HepG2 (cell line): ENCODE measurements around the gene ZNF324B. TPM values are rescaled to one million over a fixed set of nuclear protein-coding genes. Genes with fewer than 3 reads are reported as not detected.
A peak's percentile ranks its signal among the peaks of the same experiment; 100 is the strongest.

Experiments used
- ATAC-seq: fragments of 200-7000 bp; cut with Tn5 transposase; 3 replicates; pipeline ENCODE4 v1.9.1; 2020; ENCODE audit warnings: mild to moderate bottlenecking, moderate library complexity
- BruUV-seq: library from RNA; stranded (reverse); fragments of 400-500 nt; replicated peaks from 2 replicates; lab custom pipeline; 2021; lab: Mats Ljungman, UMichigan
- CTCF ChIA-PET: fragments of 300-600 bp; formaldehyde crosslinking; extraction: SDS; loops from one replicate; lab custom pipeline; 2021; ENCODE audit warnings: low total read pairs, inconsistent platforms, low intra/inter-chr PET ratio; lab: Yijun Ruan, JAX
- POLR2A ChIA-PET: fragments of 350-600 bp; sonication (Branson Sonifier 250); formaldehyde crosslinking; loops from one replicate; lab custom pipeline; 2020; ENCODE audit warnings: antibody characterized with exemption, inconsistent platforms; lab: Yijun Ruan, JAX
- DNase-seq: peaks from one replicate; pipeline ENCODE4 v3.0.0-alpha.2; 2015; ENCODE audit warnings: low spot score
- FAIRE-seq: peaks from 3 replicates; lab custom pipeline; 2011; peaks lifted over from hg19 to GRCh38; lab: Jason Lieb, UNC
- H2AFZ ChIP-seq: one replicate; pipeline ENCODE4 v1.6.1; 2011; ENCODE audit warnings: low read length, inconsistent platforms
- H3K27ac ChIP-seq: fragments of 300-600 bp; 3 replicates; pipeline ENCODE4 v1.8.0; 2011; ENCODE audit warnings: mixed run types, mild to moderate bottlenecking, mixed read lengths, low read length, inconsistent platforms; ENCODE audit not compliant: insufficient read depth; ENCODE audit errors: extremely low read length
- H3K27me3 ChIP-seq, 2 experiments: fragments of 200-600 bp in 1 of 2; 2 replicates in 1 of 2; 3 replicates in 1 of 2; pipeline versions ENCODE4 v1.6.0 to v1.8.0; 2011; ENCODE audit warnings: low read length in 2 of 2, mild to moderate bottlenecking in 2 of 2, moderate library complexity in 2 of 2, inconsistent platforms in 1 of 2; ENCODE audit not compliant: insufficient read depth in 2 of 2, control insufficient read depth in 1 of 2
- H3K36me3 ChIP-seq, 2 experiments: fragments of 200-600 bp in 1 of 2; replicated peaks in 1 of 2; 2 replicates in 1 of 2; 3 replicates in 1 of 2; pipeline versions ENCODE4 v1.5.1 to v1.8.0; 2011; ENCODE audit warnings: low read length in 2 of 2, inconsistent platforms in 1 of 2; ENCODE audit not compliant: insufficient read depth in 2 of 2, control insufficient read depth in 1 of 2
- H3K4me1 ChIP-seq: 2 replicates; pipeline ENCODE4 v1.5.1; 2012; ENCODE audit warnings: low read length, inconsistent platforms; ENCODE audit not compliant: insufficient read depth
- H3K4me2 ChIP-seq: 2 replicates; pipeline ENCODE4 v1.6.0; 2011; ENCODE audit warnings: low read depth, low read length, inconsistent platforms
- H3K4me3 ChIP-seq, 3 experiments: fragments of 200-600 bp in 1 of 3; sonication (generic), shearing (Covaris generic) in 1 of 3; replicated peaks in 1 of 3; 2 replicates each; pipeline ENCODE4 v1.5.1; 2011 to 2016; ENCODE audit warnings: low read length in 3 of 3, inconsistent platforms in 2 of 3, low read depth in 2 of 3, mild to moderate bottlenecking in 2 of 3, control low read depth in 1 of 3, mixed read lengths in 1 of 3; ENCODE audit not compliant: insufficient read depth in 1 of 3
- H3K79me2 ChIP-seq: one replicate; pipeline ENCODE4 v1.6.1; 2011; ENCODE audit warnings: low read length, inconsistent platforms; ENCODE audit not compliant: insufficient read depth
- H3K9ac ChIP-seq: 2 replicates; pipeline ENCODE4 v1.6.0; 2011; ENCODE audit warnings: mild to moderate bottlenecking, low read depth, low read length, inconsistent platforms; ENCODE audit not compliant: insufficient read depth
- H3K9me3 ChIP-seq: 2 replicates; pipeline ENCODE4 v1.5.1; 2012; ENCODE audit warnings: mild to moderate bottlenecking, low read length
- H4K20me1 ChIP-seq: 2 replicates; pipeline ENCODE4 v1.6.0; 2011; ENCODE audit warnings: inconsistent platforms, mild to moderate bottlenecking, low read length, moderate library complexity; ENCODE audit not compliant: insufficient read depth
- MAF1 ChIP-seq: sonication (generic); formaldehyde crosslinking; IDR thresholded peaks from 2 replicates; pipeline ENCODE4 v1.5.0; 2020; ENCODE audit warnings: missing genetic modification reagents, borderline replicate concordance
- MAFF ChIP-seq: IDR thresholded peaks from 2 replicates; pipeline ENCODE4 v1.6.1; 2011; ENCODE audit warnings: low read depth, low read length, improper control_type of control experiment
- MIER3 ChIP-seq: IDR thresholded peaks from 2 replicates; pipeline ENCODE4 v1.6.1; 2016; ENCODE audit warnings: missing compliant biosample characterization, borderline replicate concordance
- RBFOX2 ChIP-seq: fragments of 200-400 bp; formaldehyde crosslinking; IDR thresholded peaks from 2 replicates; pipeline ENCODE4 v1.6.1; 2017; ENCODE audit warnings: low read depth, mild to moderate bottlenecking, low read length
- RBM22 ChIP-seq: fragments of 200-400 bp; formaldehyde crosslinking; optimal IDR thresholded peaks from 2 replicates; pipeline ENCODE3; 2017; ENCODE audit warnings: mild to moderate bottlenecking, low read length, moderate library complexity
- RCOR2 ChIP-seq: IDR thresholded peaks from 2 replicates; pipeline ENCODE4 v1.6.1; 2016; ENCODE audit warnings: missing biosample characterization, missing genetic modification reagents
- ZNF557 ChIP-seq: sonication (generic); formaldehyde crosslinking; IDR thresholded peaks from 2 replicates; pipeline ENCODE4 v1.4.0; 2020; ENCODE audit warnings: missing genetic modification reagents
- ZNF629 ChIP-seq: sonication (generic); formaldehyde crosslinking; conservative IDR thresholded peaks from 2 replicates; pipeline ENCODE4 v1.5.0; 2020; ENCODE audit warnings: missing genetic modification reagents
- WGBS: methylation state at CpG from one replicate; pipeline ENCODE4 v1.1.6; 2017; ENCODE audit warnings: low lambda C conversion rate; 5-methylcytosine and 5-hydroxymethylcytosine counted together
- in situ Hi-C: cut with HindIII; loops from 2 replicates; pipeline ENCODE4 v1.10.0; 2017; ENCODE audit warnings: low pct_unique_long_range_greater_than_20kb; ENCODE audit not compliant: extremely low pct_ligation_motif_present
- intact Hi-C: fragments of 100-400 bp; cut with micrococcal nuclease; formaldehyde crosslinking; loops from one replicate; pipeline ENCODE4 v1.10.0; 2022; ENCODE audit not compliant: unreplicated experiment
- polyA plus RNA-seq, 8 experiments: library from polyadenylated mRNA; depleted of rRNA in 3 of 8; stranded (reverse) in 7 of 8; unstranded in 1 of 8; fragments of >200 nt; fragmentation: Illumina TruSeq in 4 of 8; extraction: Trizol in 4 of 8; gene quantifications; 2 replicates each; pipeline versions ENCODE4 v1.2.1 to v1.2.3, GENCODE V29; 2011 to 2016; ENCODE audit warnings: low read depth in 4 of 8, missing spikeins in 1 of 8, mixed read lengths in 1 of 8; ENCODE audit not compliant: insufficient read depth in 1 of 8
- total RNA-seq, 5 experiments: library from RNA; depleted of rRNA; stranded (reverse); fragments of >200 nt; fragmentation: Illumina TruSeq; extraction: Trizol; gene quantifications; 2 replicates each; pipeline ENCODE4 v1.2.3, GENCODE V29; 2016; ENCODE audit warnings: low read depth in 1 of 5
- TF ChIP-seq, protein P1 (sequence below): sonication (generic); IDR thresholded peaks from 2 replicates; pipeline ENCODE4 v1.6.1; 2016; ENCODE audit warnings: low read depth, borderline replicate concordance
- TF ChIP-seq, protein P2 (sequence below): sonication (generic); formaldehyde crosslinking; conservative IDR thresholded peaks from 2 replicates; pipeline ENCODE4 v1.8.0; 2022; ENCODE audit warnings: low read depth, missing genetic modification reagents
- TF ChIP-seq, protein P3 (sequence below): sonication (generic); formaldehyde crosslinking; IDR thresholded peaks from 2 replicates; pipeline ENCODE4 v1.4.0; 2020; ENCODE audit warnings: missing genetic modification reagents, borderline replicate concordance
- TF ChIP-seq, protein P4 (sequence below): sonication (generic); formaldehyde crosslinking; IDR thresholded peaks from 2 replicates; pipeline ENCODE4 v1.4.0; 2020; ENCODE audit warnings: missing genetic modification reagents
- TF ChIP-seq, protein P5 (sequence below): sonication (generic); formaldehyde crosslinking; IDR thresholded peaks from 2 replicates; pipeline ENCODE4 v1.4.0; 2020; ENCODE audit warnings: missing genetic modification reagents

The ZNF324B gene
- total and polyA plus RNA-seq, 2 of the 13 experiments (the other 11 are each of a cell fraction or from before 2014, with no cell fraction given): 0.53 to 3.0 TPM

DNA sequence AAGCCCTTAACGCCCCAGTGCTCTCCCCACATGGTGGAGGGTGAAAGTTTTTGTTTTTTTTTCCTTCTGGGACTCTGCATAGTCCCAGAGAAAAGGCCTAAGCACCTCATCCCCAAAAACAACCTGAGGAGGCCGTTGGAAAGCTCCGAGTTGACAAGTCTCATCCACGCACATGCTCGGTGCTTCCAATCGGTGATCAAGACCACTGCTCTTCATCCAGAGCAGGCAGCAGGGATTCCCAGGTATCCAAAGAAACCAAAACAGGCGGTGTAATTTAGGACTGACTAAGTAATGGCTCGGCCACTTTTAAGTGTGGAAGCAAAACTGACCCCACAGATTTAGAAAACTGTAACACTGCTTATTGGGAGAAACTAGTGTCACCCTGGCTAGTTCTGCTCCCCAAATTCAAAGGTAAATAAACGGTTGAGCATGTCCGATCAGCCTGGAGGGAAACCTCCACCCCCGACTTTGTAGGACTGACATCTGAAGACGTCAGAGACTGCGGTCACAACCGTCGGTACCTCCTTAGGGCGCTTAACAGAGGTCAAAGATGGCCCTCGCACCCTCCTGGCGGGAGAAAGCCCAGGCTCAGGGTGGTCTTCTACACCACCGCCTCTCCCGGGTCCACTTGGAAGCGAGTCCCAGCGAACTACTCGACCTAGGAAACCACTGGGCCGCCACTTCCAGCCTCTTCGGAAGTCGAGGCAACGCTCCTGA is 23.7 kb downstream of the ZNF324B start (continued):
- TF ChIP-seq, protein P1, sequence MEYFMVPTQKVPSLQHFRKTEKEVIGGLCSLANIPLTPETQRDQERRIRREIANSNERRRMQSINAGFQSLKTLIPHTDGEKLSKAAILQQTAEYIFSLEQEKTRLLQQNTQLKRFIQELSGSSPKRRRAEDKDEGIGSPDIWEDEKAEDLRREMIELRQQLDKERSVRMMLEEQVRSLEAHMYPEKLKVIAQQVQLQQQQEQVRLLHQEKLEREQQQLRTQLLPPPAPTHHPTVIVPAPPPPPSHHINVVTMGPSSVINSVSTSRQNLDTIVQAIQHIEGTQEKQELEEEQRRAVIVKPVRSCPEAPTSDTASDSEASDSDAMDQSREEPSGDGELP: no peak
- TF ChIP-seq RBFOX2 (no peak), MAF1 (no peak), ZNF557 (CRISPR knock-in tag) (peak; percentile 30; the same call in 1 of the 2 replicates), RBM22 (peak; percentile 8)
- TF ChIP-seq, protein P2, sequence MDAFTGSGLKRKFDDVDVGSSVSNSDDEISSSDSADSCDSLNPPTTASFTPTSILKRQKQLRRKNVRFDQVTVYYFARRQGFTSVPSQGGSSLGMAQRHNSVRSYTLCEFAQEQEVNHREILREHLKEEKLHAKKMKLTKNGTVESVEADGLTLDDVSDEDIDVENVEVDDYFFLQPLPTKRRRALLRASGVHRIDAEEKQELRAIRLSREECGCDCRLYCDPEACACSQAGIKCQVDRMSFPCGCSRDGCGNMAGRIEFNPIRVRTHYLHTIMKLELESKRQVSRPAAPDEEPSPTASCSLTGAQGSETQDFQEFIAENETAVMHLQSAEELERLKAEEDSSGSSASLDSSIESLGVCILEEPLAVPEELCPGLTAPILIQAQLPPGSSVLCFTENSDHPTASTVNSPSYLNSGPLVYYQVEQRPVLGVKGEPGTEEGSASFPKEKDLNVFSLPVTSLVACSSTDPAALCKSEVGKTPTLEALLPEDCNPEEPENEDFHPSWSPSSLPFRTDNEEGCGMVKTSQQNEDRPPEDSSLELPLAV (CRISPR knock-in tag): no peak
- TF ChIP-seq, all 625 proteins: peak for 13

DNA sequence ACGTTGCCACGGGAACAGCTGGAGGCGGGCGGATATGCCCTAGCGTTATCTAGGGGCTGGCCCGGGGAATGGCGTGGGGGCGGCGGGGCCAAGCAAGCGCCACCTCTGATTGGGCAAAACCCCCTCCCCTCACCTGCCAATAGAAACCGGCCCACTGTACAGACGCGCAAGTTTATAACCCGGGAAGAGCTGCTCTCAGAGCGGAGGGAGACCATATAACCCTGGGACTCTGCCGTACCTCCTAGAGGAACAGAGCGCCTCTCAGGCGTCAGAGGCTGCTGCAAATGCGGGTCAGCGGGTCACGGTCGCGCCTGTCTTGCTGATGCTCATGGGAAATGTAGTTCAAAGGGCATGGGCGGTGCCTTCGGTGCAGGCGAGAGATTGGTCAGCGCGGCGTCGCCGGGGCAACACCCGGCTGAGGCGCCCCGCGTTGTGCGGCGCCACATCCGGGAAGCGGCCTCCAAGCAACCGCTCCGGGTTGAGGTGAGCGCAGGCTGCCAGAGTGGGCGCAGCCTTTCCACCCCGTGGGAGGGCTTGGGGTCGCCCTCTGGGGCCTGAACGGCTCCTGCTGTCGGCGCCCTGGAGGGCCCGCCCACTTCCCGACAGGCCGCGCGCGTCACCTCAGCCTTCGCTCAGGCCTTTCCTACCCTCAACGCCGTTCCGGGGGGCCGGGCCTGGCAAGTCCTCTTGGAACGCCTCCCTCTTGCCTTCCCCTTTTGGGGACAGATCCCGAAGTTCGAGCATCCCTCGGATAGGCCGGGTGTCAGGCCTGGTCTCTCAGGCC is 24.5 kb downstream of the ZNF324B start, which contains the start of gene ZNF446:
ZNF446 (plus strand) TSS at position 639 of the 784 bp plus-strand sequence. CDS start 867 bp downstream, outside the sequence.
- intact Hi-C loops (no loop called here), in situ Hi-C loops (no loop called here)
- peak; percentile 93 for DNase-seq
- TF ChIP-seq ZNF629 (CRISPR knock-in tag) (peak; percentile 65), MIER3 (CRISPR knock-in tag) (0 out of 2 replicates have a peak, but pooled peaks have one; percentile 1), RCOR2 (0 out of 2 replicates have a peak, but pooled peaks have one; percentile 19), MAFF (no peak)
- TF ChIP-seq, protein P3, sequence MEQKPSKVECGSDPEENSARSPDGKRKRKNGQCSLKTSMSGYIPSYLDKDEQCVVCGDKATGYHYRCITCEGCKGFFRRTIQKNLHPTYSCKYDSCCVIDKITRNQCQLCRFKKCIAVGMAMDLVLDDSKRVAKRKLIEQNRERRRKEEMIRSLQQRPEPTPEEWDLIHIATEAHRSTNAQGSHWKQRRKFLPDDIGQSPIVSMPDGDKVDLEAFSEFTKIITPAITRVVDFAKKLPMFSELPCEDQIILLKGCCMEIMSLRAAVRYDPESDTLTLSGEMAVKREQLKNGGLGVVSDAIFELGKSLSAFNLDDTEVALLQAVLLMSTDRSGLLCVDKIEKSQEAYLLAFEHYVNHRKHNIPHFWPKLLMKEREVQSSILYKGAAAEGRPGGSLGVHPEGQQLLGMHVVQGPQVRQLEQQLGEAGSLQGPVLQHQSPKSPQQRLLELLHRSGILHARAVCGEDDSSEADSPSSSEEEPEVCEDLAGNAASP (CRISPR knock-in tag): peak; percentile 30; the same call in 1 of the 2 replicates
- TF ChIP-seq, protein P4, sequence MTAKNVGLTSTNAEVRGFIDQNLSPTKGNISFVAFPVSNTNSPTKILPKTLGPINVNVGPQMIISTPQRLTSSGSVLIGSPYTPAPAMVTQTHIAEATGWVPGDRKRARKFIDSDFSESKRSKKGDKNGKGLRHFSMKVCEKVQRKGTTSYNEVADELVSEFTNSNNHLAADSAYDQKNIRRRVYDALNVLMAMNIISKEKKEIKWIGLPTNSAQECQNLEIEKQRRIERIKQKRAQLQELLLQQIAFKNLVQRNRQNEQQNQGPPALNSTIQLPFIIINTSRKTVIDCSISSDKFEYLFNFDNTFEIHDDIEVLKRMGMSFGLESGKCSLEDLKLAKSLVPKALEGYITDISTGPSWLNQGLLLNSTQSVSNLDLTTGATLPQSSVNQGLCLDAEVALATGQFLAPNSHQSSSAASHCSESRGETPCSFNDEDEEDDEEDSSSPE (CRISPR knock-in tag): 0 out of 2 replicates have a peak, but pooled peaks have one; percentile 51
- TF ChIP-seq, protein P5, sequence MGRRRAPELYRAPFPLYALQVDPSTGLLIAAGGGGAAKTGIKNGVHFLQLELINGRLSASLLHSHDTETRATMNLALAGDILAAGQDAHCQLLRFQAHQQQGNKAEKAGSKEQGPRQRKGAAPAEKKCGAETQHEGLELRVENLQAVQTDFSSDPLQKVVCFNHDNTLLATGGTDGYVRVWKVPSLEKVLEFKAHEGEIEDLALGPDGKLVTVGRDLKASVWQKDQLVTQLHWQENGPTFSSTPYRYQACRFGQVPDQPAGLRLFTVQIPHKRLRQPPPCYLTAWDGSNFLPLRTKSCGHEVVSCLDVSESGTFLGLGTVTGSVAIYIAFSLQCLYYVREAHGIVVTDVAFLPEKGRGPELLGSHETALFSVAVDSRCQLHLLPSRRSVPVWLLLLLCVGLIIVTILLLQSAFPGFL (CRISPR knock-in tag): no peak

More for the DNA sequence above, 24.5 kb downstream of the ZNF324B start, which contains the start of gene ZNF446:
- Histone ChIP-seq H3K27ac (peak within 1 kb of the TSS; percentile 77), H3K79me2 (no peaks in the 10 kb centered on the region), H4K20me1 (no peaks in the 10 kb centered on the region), H3K4me3 (peak within 1 kb of the TSS; percentile 75 to 88 (median 75)), H3K36me3 (peaks cover 3 to 17% of the 10 kb centered on the region in 2 experiments; a peak in 4 of 5 replicates), H3K9me3 (no peaks in the 10 kb centered on the region), H3K9ac (peak within 1 kb of the TSS; percentile 73), H2AFZ (peak within 1 kb of the TSS; percentile 24), H3K4me2 (peak within 1 kb of the TSS; percentile 97), H3K4me1 (peaks cover 20% of the 10 kb centered on the region), H3K27me3 (no peaks in the 10 kb centered on the region; a peak in 1 of 5 replicates)
- peak; percentile 89 for ATAC-seq
- under 1% methylated on average over 24 of the region's 64 CpGs for WGBS
- ChIA-PET POLR2A (interaction anchor here (0.5 to 1.5 kb wide), 14 partner anchors 10 to 114 kb away, joined by 3 to 5 read pairs (median 3); partner anchors contain the start of genes SLC27A5, ZBTB45, ZNF497 and ZNF584), CTCF (no interaction called here)
- BruUV-seq: no TSS peak
- FAIRE-seq: peak; percentile 85
